Endodermal cell (in vitro differentiated cells): ENCODE results near the gene SH3BP4. TPM values are rescaled to one million over a fixed set of nuclear protein-coding genes. Genes with fewer than 3 reads are reported as not detected.
A peak's percentile ranks its signal among the peaks of the same experiment; 100 is the strongest.

Source experiments
- DNase-seq: peaks from one replicate; pipeline ENCODE4 v3.0.0-alpha.2; 2017
- H3K27ac ChIP-seq: 2 replicates; pipeline ENCODE4 v1.5.1; 2013; ENCODE audit warnings: mild to moderate bottlenecking, low read depth, low read length, moderate library complexity
- H3K27me3 ChIP-seq: 2 replicates; pipeline ENCODE4 v1.6.1; 2013; ENCODE audit warnings: mild to moderate bottlenecking, low read length, moderate library complexity; ENCODE audit not compliant: insufficient read depth, control insufficient read depth, poor library complexity, severe bottlenecking
- H3K36me3 ChIP-seq: 2 replicates; pipeline ENCODE4 v1.7.0; 2013; ENCODE audit warnings: mild to moderate bottlenecking, low read length, moderate library complexity; ENCODE audit not compliant: control insufficient read depth, insufficient read depth
- H3K4me1 ChIP-seq: one replicate; pipeline ENCODE4 v1.7.0; 2013; ENCODE audit warnings: low read length; ENCODE audit not compliant: control insufficient read depth, insufficient read depth
- H3K4me3 ChIP-seq: 2 replicates; pipeline ENCODE4 v1.5.1; 2013; ENCODE audit warnings: mild to moderate bottlenecking, low read length, moderate library complexity
- H3K9ac ChIP-seq: 2 replicates; pipeline ENCODE4 v1.6.1; 2013; ENCODE audit warnings: mild to moderate bottlenecking, low read length, moderate library complexity; ENCODE audit not compliant: poor library complexity, severe bottlenecking; ENCODE audit errors: extremely low read depth
- H3K9me3 ChIP-seq: 2 replicates; pipeline ENCODE4 v1.6.1; 2013; ENCODE audit warnings: mild to moderate bottlenecking, low read length, moderate library complexity; ENCODE audit not compliant: control insufficient read depth
- H3K27ac Mint-ChIP-seq: 2 replicates; pipeline ENCODE4 v1.8.0; 2020; ENCODE audit warnings: mixed read lengths
- H3K27me3 Mint-ChIP-seq: 2 replicates; pipeline ENCODE4 v1.8.0; 2021; ENCODE audit warnings: mild to moderate bottlenecking, mixed read lengths; ENCODE audit not compliant: insufficient read depth
- H3K36me3 Mint-ChIP-seq: 2 replicates; pipeline ENCODE4 v1.8.0; 2020; ENCODE audit warnings: low read depth, mixed read lengths
- H3K4me1 Mint-ChIP-seq: 2 replicates; pipeline ENCODE4 v1.8.0; 2020; ENCODE audit warnings: mixed read lengths
- H3K4me3 Mint-ChIP-seq: 2 replicates; pipeline ENCODE4 v1.8.0; 2020; ENCODE audit warnings: mild to moderate bottlenecking, moderate library complexity, mixed read lengths
- H3K9me3 Mint-ChIP-seq: 2 replicates; pipeline ENCODE4 v1.8.0; 2020; ENCODE audit warnings: mild to moderate bottlenecking, mixed read lengths
- WGBS, 2 experiments: methylation state at CpG; one replicate each; pipeline versions ENCODE4 v1.1.5 to v1.1.7; 2013; ENCODE audit warnings: missing lambda C conversion rate in 2 of 2, mixed read lengths in 1 of 2; ENCODE audit not compliant: insufficient coverage in 1 of 2, insufficient read length in 1 of 2; 5-methylcytosine and 5-hydroxymethylcytosine counted together
- total RNA-seq, 2 donors: library from RNA; stranded (reverse); fragmentation: NEBNext Ultra II Directional in 1 of 2; extraction: Animal tissue kit (Norgen Biotek cat#: 25700) in 1 of 2; gene quantifications; 2 replicates in 1 of 2; 3 replicates in 1 of 2; pipeline ENCODE4 v1.2.1, GENCODE V29; 2021
- TF ChIP-seq, protein P1 (sequence below): fragments of 200-600 bp; sonication (generic); conservative IDR thresholded peaks from 2 replicates; pipeline ENCODE4 v1.5.0; 2021; ENCODE audit warnings: antibody characterized with exemption, mild to moderate bottlenecking

The SH3BP4 gene
- total RNA-seq, 2 donors from 2014 or later: 49.1 to 53.4 TPM

- Histone ChIP-seq H3K27ac (no peak overlapping the region), H3K9me3 (no peaks in the 10 kb centered on the region), H3K27me3 (no peaks in the 10 kb centered on the region), H3K36me3 (peaks cover 22% of the 10 kb centered on the region), H3K4me3 (no peak overlapping the region), H3K4me1 (peaks cover 30% of the 10 kb centered on the region), H3K9ac (no peak overlapping the region)
- DNase-seq: no peak
- 93% methylated on average over 3 to 7 of the region's 7 CpGs for WGBS, 2 experiments
- no peaks in the 10 kb centered on the region for H3K9me3 Mint-ChIP-seq
- peaks cover 28% of the 10 kb centered on the region for H3K36me3 Mint-ChIP-seq
- no peaks in the 10 kb centered on the region for H3K27me3 Mint-ChIP-seq
- H3K4me1 Mint-ChIP-seq: peaks cover 39% of the 10 kb centered on the region
- H3K4me3 Mint-ChIP-seq: no peak overlapping the region
- TF ChIP-seq, protein P1, sequence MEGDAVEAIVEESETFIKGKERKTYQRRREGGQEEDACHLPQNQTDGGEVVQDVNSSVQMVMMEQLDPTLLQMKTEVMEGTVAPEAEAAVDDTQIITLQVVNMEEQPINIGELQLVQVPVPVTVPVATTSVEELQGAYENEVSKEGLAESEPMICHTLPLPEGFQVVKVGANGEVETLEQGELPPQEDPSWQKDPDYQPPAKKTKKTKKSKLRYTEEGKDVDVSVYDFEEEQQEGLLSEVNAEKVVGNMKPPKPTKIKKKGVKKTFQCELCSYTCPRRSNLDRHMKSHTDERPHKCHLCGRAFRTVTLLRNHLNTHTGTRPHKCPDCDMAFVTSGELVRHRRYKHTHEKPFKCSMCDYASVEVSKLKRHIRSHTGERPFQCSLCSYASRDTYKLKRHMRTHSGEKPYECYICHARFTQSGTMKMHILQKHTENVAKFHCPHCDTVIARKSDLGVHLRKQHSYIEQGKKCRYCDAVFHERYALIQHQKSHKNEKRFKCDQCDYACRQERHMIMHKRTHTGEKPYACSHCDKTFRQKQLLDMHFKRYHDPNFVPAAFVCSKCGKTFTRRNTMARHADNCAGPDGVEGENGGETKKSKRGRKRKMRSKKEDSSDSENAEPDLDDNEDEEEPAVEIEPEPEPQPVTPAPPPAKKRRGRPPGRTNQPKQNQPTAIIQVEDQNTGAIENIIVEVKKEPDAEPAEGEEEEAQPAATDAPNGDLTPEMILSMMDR: no peak
- no peak overlapping the region for H3K27ac Mint-ChIP-seq
These were observed 35.9 kb downstream of the SH3BP4 start for GRCh38 chr2:234987754-234988153.

GRCh38 chr2:234988491-234988890 is 36.7 kb downstream of the SH3BP4 start:
- H3K9ac ChIP-seq: no peak overlapping the region
- no peak for DNase-seq
- no peaks in the 10 kb centered on the region for H3K27me3 Mint-ChIP-seq
- no peak overlapping the region for H3K27ac Mint-ChIP-seq
- H3K9me3 ChIP-seq: no peaks in the 10 kb centered on the region
- peaks cover 35% of the 10 kb centered on the region for H3K4me1 Mint-ChIP-seq
- TF ChIP-seq, protein P1: no peak
- H3K27ac ChIP-seq: no peak overlapping the region
- peaks cover 23% of the 10 kb centered on the region for H3K4me1 ChIP-seq
- H3K9me3 Mint-ChIP-seq: no peaks in the 10 kb centered on the region
- peaks cover 22% of the 10 kb centered on the region for H3K36me3 ChIP-seq
- peaks cover 28% of the 10 kb centered on the region for H3K36me3 Mint-ChIP-seq
- no peak overlapping the region for H3K4me3 Mint-ChIP-seq
- no peak overlapping the region for H3K4me3 ChIP-seq
- WGBS, 2 experiments: 96 to 97% methylated on average over 11 to 14 of the region's 14 CpGs
- no peaks in the 10 kb centered on the region for H3K27me3 ChIP-seq

DNA sequence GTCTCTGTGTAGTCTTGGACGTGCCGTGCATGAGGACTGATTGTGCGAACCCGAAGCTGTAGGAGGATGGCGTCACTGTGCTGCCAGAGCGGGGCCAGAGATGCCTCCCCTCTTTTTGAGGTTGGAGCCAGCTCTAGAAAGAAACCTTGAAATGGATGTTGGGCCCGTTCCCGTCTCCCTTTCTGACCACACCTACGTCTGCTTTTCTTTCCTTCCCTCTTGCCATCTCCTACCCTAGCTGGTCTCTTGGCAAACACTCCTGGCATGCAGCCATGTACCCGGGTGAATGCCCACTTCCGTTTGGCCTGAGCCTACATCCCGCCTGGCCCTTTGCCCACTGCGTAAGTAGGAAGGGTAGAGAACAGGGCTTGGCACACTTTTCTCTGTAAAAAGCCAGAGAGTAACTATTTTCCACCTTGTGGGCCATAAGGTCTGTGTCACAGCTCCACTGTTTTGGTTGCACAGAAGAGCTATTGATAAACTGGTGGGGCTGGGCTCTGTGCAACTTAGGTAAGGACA is 37.4 kb downstream of the SH3BP4 start:
- no peaks in the 10 kb centered on the region for H3K9me3 Mint-ChIP-seq
- no peak overlapping the region for H3K9ac ChIP-seq

More for the DNA sequence above, 37.4 kb downstream of the SH3BP4 start:
- no peaks in the 10 kb centered on the region for H3K27me3 Mint-ChIP-seq
- H3K4me3 Mint-ChIP-seq: no peak overlapping the region
- H3K9me3 ChIP-seq: no peaks in the 10 kb centered on the region
- TF ChIP-seq, protein P1: no peak
- peaks cover 18% of the 10 kb centered on the region for H3K4me1 ChIP-seq
- 92 to 95% methylated on average over 9 to 13 of the region's 13 CpGs for WGBS, 2 experiments
- no peaks in the 10 kb centered on the region for H3K27me3 ChIP-seq
- peak overlapping the region; percentile 3 for H3K27ac Mint-ChIP-seq
- H3K4me3 ChIP-seq: no peak overlapping the region
- no peak for DNase-seq
- H3K27ac ChIP-seq: no peak overlapping the region
- peaks cover 22% of the 10 kb centered on the region for H3K36me3 ChIP-seq
- peaks cover 28% of the 10 kb centered on the region for H3K36me3 Mint-ChIP-seq
- peaks cover 35% of the 10 kb centered on the region for H3K4me1 Mint-ChIP-seq
